GM23338 (cell line): ENCODE results near the gene MEGF6.

ENCODE experiments used
- CTCF ChIP-seq, 2 experiments: fragments of 200-600 bp in 1 of 2; sonication (generic) in 1 of 2; conservative IDR thresholded peaks; 2 replicates each; pipeline versions ENCODE4 v1.5.1 to v1.6.1; 2016 to 2017; ENCODE audit warnings: antibody characterized with exemption in 2 of 2, low read depth in 2 of 2, mild to moderate bottlenecking in 2 of 2, moderate library complexity in 1 of 2
- EZH2 ChIP-seq: fragments of 200-600 bp; sonication (generic); IDR thresholded peaks from one replicate; pipeline ENCODE4 v1.8.0; 2017; ENCODE audit warnings: antibody characterized with exemption, mild to moderate bottlenecking, low read depth; ENCODE audit not compliant: unreplicated experiment
- POLR2AphosphoS5 ChIP-seq: IDR thresholded peaks from 2 replicates; pipeline ENCODE4 v1.6.1; 2016; ENCODE audit warnings: antibody characterized with exemption, low read depth
- ZNF331 ChIP-seq: fragments of 250-450 bp; sonication (Bioruptor Pico); IDR thresholded peaks from 2 replicates; pipeline ENCODE4 v1.5.0; 2020; ENCODE audit warnings: low read depth, mild to moderate bottlenecking, moderate library complexity

GRCh38 chr1:3638027-3638426 lies 26.7 kb upstream of the MEGF6 start:
- TF ChIP-seq ZNF331 = no peak
- TF ChIP-seq CTCF (conservative IDR thresholded peaks at IDR 0.05; ENCODE audit: low read depth in 2 of 2) = no peak
- no peak for TF ChIP-seq POLR2AphosphoS5
- TF ChIP-seq EZH2 = no peak
